ENCODE measurements around the gene WSCD1. TPM values are rescaled to one million over a fixed set of nuclear protein-coding genes. Genes with fewer than 3 reads are reported as not detected.

WSCD1 gene
- total and polyA plus RNA-seq, 12 donors = 2.5 to 13.8 (median 4.2) TPM

- 63 to 65% methylated on average over 4 of the region's 4 CpGs for WGBS, 2 donors
- H3K27me3 ChIP-seq = peaks cover 0 to 21% (median 1%) of the 10 kb centered on the region in 7 donors
- no peaks in the 10 kb centered on the region for H3K4me1 ChIP-seq
- H3K9me3 ChIP-seq = no peaks in the 10 kb centered on the region
- no peak overlapping the region for H3K27ac ChIP-seq
- no peak for TF ChIP-seq CTCF (IDR thresholded peaks at IDR 0.05)
- no peaks in the 10 kb centered on the region for H3K36me3 ChIP-seq
- no peak for ATAC-seq
- intact Hi-C loops (cut with DNase I) = no loop called here
- no peak overlapping the region for H3K4me3 ChIP-seq
- no peak for DNase-seq
Observed at GRCh38 chr17:6170349-6170748, 100.2 kb downstream of the WSCD1 start.

- Histone ChIP-seq H3K27me3 (peaks cover 0 to 14% (median 3%) of the 10 kb centered on the region in 7 donors), H3K27ac (no peak overlapping the region), H3K4me3 (no peak overlapping the region), H3K9me3 (no peaks in the 10 kb centered on the region), H3K4me1 (no peaks in the 10 kb centered on the region), H3K36me3 (no peaks in the 10 kb centered on the region)
- DNase-seq (no peak), ATAC-seq (no peak)
- TF ChIP-seq CTCF (IDR thresholded peaks at IDR 0.05) = no peak
- intact Hi-C loops (cut with DNase I) = no loop called here
- WGBS, 2 donors = 65 to 72% methylated on average over 9 of the region's 9 CpGs
Observed at GRCh38 chr17:6172642-6173330, 102.6 kb downstream of the WSCD1 start.

- Histone ChIP-seq H3K27ac (no peak overlapping the region), H3K9me3 (no peaks in the 10 kb centered on the region), H3K4me3 (no peak overlapping the region), H3K27me3 (peaks cover 0 to 14% (median 3%) of the 10 kb centered on the region in 7 donors), H3K4me1 (peaks cover 0 to 3% (median 0%) of the 10 kb centered on the region in 9 donors), H3K36me3 (no peaks in the 10 kb centered on the region)
- no peak for DNase-seq
- ATAC-seq = no peak
- intact Hi-C loops (cut with DNase I) = no loop called here
- no peak for TF ChIP-seq CTCF (IDR thresholded peaks at IDR 0.05)
- 75 to 81% methylated on average over 2 of the region's 2 CpGs for WGBS, 2 donors
Observed at GRCh38 chr17:6173653-6174052, 103.5 kb downstream of the WSCD1 start.

Data from heart right ventricle (tissue), 16 donors.